Subcutaneous abdominal adipose tissue (tissue), 5 donors: ENCODE measurements around the gene SMAD5.

Experiments
- H3K27ac ChIP-seq: one replicate; pipeline ENCODE4 v1.7.0; 2013; ENCODE audit warnings: low read depth, mild to moderate bottlenecking, inconsistent platforms, low read length, moderate library complexity
- H3K27me3 ChIP-seq, 5 donors: one replicate each; pipeline ENCODE4 v1.7.0; 2013; ENCODE audit warnings: low read length in 5 of 5, inconsistent platforms in 1 of 5; ENCODE audit not compliant: control insufficient read depth in 5 of 5, insufficient read depth in 4 of 5
- H3K36me3 ChIP-seq, 5 donors: one replicate each; pipeline ENCODE4 v1.7.0; 2013; ENCODE audit warnings: low read length in 5 of 5; ENCODE audit not compliant: control insufficient read depth in 5 of 5, insufficient read depth in 5 of 5
- H3K4me1 ChIP-seq, 5 donors: one replicate each; pipeline ENCODE4 v1.7.0; 2013; ENCODE audit warnings: low read length in 5 of 5, mild to moderate bottlenecking in 3 of 5, moderate library complexity in 1 of 5; ENCODE audit not compliant: control insufficient read depth in 5 of 5, insufficient read depth in 5 of 5
- H3K4me3 ChIP-seq, 5 donors: one replicate each; pipeline ENCODE4 v1.7.0; 2013; ENCODE audit warnings: low read length in 5 of 5, low read depth in 1 of 5
- H3K9ac ChIP-seq, 5 donors: one replicate each; pipeline ENCODE4 v1.7.0; 2013; ENCODE audit warnings: low read length in 5 of 5, mild to moderate bottlenecking in 4 of 5, moderate library complexity in 3 of 5
- H3K9me3 ChIP-seq, 5 donors: one replicate each; pipeline ENCODE4 v1.7.0; 2013; ENCODE audit warnings: low read length in 5 of 5; ENCODE audit not compliant: control insufficient read depth in 5 of 5
- donor health status: healthy.
- donor health status: healthy.
- donor health status: healthy.
- donor health status: healthy.
- donor health status: healthy.

The SMAD5 gene

DNA sequence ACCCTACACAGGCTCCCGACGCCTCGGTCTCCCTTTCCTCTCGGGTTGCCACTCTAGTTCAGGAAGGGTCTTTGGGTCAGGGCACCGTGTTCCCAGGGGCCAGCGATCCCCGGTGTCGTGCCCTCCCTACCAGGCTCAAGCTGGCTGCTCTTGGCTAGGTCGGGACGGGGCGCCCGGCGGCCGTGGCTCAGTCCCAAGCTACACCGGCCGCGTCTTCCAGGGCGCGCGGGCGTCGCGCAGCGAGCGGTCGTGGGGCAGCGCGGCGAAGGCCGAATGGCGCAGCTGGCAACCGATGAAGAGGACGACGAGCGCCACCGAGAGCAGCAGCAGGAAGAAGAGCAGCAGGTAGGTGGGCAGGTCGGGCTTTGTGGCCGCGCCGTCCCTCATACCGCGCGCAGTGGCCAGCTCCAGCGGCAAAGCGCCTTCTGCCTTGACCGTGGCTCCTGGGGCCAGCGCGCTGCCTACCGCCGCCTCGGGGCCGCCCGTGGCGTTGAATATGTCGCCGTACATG, 59.4 kb downstream of the SMAD5 start:
- peaks cover 0 to 5% (median 0%) of the 10 kb centered on the region in 5 donors for H3K9me3 ChIP-seq
- no peak overlapping the region for H3K9ac ChIP-seq
- peaks cover 14 to 49% (median 40%) of the 10 kb centered on the region in 5 donors for H3K27me3 ChIP-seq
- H3K4me1 ChIP-seq, result peaks cover 0 to 28% (median 22%) of the 10 kb centered on the region in 5 donors
- no peak overlapping the region for H3K27ac ChIP-seq
- peaks cover 7 to 20% (median 12%) of the 10 kb centered on the region in 5 donors for H3K36me3 ChIP-seq
- peak overlapping the region; percentile 16 to 64 (median 53) for H3K4me3 ChIP-seq

DNA sequence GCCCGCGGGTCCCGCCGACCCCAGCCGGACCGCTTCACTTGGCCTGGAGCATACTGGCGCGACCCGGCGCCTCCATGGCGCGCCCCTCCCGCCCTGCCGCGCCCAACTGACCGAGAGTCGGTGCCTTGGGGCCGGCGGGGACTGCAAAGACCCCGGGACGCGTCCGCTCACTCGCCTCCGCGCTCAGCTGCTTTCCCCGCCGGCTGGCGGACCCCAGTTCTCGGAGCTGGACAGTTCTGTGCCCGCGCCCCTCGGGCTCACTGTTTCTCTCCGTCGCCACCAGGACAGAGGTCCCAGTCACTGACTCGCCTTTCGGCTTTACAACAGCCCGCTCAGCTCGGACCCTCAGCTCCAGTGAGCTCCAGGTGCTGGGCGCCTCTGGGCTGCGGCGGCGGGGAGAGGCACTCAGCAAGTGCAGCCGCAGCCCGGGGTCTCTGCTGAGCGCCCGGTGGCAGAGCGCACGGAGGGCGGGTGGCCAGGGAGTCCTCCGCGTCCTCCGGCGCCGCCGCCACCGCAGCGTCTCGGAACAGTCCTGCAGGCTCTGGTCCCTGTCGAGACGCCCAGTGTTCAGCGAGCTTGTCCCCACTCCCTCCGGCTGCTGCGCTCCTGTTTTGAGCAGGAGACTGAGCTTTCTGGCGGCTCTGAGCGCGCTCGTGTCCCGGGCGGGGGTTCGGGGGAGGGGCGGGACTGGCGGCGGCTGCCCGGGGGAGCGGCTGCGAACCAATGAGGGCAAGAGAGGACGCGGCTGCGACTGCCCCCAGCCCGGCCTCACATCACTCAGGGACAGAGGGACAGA, 60.1 kb downstream of the SMAD5 start, which contains the start of gene SMIM32:
Gene SMIM32 (minus strand): TSS at position 637 of the 796 bp plus-strand sequence. CDS start 638 bp downstream, outside the sequence.
- H3K4me1 ChIP-seq, result peaks cover 0 to 28% (median 22%) of the 10 kb centered on the region in 5 donors
- H3K9ac ChIP-seq, result no peak within 1 kb of the TSS
- peaks cover 14 to 52% (median 40%) of the 10 kb centered on the region in 5 donors for H3K27me3 ChIP-seq
- H3K4me3 ChIP-seq, result peak within 1 kb of the TSS in 4 of 5 donors; percentile 47 to 64 (median 56)
- peaks cover 5 to 14% (median 7%) of the 10 kb centered on the region in 5 donors for H3K36me3 ChIP-seq
- no peak within 1 kb of the TSS for H3K27ac ChIP-seq
- peaks cover 0 to 5% (median 0%) of the 10 kb centered on the region in 5 donors for H3K9me3 ChIP-seq

DNA sequence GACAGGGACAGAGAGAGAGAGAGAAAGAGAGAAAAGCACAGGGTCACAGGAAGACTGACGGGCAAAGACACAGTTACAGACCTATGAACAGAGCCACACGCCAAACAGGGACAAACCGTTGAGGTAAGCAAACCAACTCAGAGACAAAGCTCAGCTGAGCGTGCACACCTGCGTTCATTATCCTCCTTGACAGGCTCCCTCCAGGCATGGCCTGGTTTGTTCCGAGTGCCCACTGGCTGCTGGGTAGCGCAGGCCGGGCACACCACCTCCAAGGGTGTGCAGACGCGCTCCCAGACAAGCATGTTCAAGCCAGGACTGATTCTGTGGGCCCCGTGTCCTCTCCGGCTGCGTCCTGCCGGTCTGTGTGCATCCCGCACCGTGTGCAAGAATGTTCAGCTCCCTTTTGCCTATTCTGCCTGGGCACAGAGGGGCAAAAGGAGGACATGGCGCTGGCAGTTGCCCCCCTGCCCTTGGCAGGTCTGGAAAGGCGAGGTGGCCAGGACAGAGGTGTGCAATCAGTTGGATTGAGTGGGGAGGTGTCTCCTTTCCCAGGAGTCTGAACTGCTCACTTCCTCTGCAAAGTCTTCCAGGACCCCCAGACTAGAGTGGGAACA, 60.8 kb downstream of the SMAD5 start:
- Histone ChIP-seq H3K27ac (no peak overlapping the region), H3K36me3 (peaks cover 0 to 6% (median 4%) of the 10 kb centered on the region in 5 donors), H3K9ac (no peak overlapping the region), H3K4me1 (peaks cover 0 to 28% (median 22%) of the 10 kb centered on the region in 5 donors), H3K4me3 (peak overlapping the region in 4 of 5 donors; percentile 47 to 64 (median 56)), H3K9me3 (peaks cover 0 to 5% (median 0%) of the 10 kb centered on the region in 5 donors), H3K27me3 (peaks cover 14 to 55% (median 40%) of the 10 kb centered on the region in 5 donors)

DNA sequence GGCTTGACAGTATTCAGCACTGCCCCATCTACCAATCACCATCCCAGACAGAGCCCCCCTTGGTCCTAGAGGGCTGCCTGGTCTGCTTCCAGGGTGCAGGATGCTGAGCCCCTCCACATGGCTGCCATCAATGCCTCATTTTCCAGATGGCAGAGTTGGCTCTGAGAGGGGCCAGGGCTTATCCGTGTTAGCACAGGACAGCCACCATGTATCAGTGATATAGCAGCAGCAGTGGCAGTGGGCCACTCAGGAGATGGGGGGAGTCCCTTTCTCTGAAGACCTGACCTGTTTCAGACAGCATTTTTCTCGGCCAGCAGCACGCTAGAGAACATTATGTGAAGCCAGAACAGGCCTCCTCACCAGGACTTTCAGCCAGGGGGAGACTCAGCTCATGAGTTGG, 61.9 kb downstream of the SMAD5 start:
- Histone ChIP-seq H3K9ac (no peak overlapping the region), H3K27me3 (peaks cover 14 to 55% (median 43%) of the 10 kb centered on the region in 5 donors)

DNA sequence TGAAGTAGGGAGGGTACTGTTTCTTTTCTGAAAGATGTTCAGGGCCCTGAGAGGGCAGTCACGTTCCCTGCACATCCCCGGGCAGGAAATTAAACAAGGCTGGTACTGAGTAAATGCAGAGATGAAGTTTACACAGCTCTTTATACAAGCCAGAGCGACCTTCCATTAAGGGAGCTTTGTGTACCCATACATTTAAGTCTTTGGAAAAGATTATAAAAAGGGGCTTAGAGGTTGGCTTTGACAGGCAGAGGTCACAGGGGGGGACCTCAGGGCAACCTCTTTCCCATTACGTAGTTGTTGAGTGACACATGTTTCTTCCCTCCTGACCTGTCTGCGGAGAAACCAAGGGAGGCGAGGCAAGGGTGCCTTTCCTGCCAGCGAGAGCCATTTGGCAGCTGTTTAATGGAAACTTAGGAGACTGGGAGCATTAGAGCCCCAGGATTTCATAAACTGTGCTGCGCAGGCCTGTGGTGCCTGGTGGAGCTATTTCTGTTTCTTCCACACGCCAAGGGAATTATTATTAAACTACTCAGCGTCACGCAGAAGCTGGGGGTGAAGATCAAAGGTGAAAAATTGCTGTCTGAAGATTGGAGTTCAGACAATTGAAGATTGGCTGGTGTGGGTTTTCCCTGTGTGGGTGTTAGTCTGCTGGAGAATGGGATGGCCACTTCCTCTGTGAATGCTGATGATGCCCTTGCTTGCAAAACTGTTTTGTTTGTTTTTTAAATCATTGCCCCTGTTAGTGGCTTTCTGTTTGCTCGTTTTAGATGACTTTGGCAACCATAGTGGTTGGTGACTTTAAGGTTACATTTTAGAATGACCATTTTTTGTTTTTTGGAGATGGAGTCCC, 63.6 kb downstream of the SMAD5 start:
- Histone ChIP-seq H3K4me3 (no peak overlapping the region), H3K27me3 (peaks cover 14 to 50% (median 38%) of the 10 kb centered on the region in 5 donors), H3K27ac (no peak overlapping the region), H3K9me3 (no peaks in the 10 kb centered on the region), H3K36me3 (no peaks in the 10 kb centered on the region), H3K9ac (no peak overlapping the region), H3K4me1 (peaks cover 0 to 23% (median 20%) of the 10 kb centered on the region in 5 donors)

More for the DNA sequence above, 61.9 kb downstream of the SMAD5 start:
- no peaks in the 10 kb centered on the region for H3K9me3 ChIP-seq
- H3K4me3 ChIP-seq, result no peak overlapping the region
- no peaks in the 10 kb centered on the region for H3K36me3 ChIP-seq
- no peak overlapping the region for H3K27ac ChIP-seq
- peaks cover 0 to 28% (median 22%) of the 10 kb centered on the region in 5 donors for H3K4me1 ChIP-seq

DNA sequence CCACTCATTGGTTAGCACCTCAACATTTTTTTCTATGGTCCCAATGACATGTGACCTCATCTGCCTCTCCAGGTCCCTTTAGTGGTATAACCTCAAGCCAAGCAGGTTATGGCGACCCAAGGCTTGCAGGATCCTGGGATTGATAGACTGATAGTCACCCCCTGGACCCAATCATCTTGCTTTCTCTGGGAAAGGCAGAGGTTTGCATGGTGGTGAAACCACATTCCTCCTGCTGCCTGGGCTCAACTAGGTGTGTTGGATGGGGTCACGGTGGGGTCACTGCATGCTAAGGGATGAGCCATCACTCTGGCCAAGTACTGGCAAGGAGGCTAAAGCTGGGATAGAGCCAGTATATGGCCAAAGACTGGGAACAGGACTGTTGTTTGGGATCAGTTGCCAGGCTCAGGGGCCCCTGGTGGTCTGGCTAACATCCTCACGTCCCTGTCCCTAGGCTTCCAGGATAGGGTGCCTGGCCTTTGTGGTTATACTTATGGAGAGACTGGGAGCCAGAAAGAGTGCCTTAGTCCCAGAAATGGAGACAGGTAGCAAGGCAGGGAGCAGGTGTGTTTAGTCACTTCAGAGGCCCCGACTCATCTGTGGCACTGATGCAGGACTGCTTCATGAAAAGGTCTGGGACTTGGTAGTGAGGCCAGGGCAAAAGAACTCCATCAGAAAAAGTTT, 65.0 kb downstream of the SMAD5 start:
- H3K27ac ChIP-seq, result no peak overlapping the region
- no peaks in the 10 kb centered on the region for H3K36me3 ChIP-seq
- peaks cover 0 to 9% (median 8%) of the 10 kb centered on the region in 5 donors for H3K4me1 ChIP-seq
- H3K4me3 ChIP-seq, result no peak overlapping the region
- H3K9ac ChIP-seq, result no peak overlapping the region
- H3K9me3 ChIP-seq, result no peaks in the 10 kb centered on the region
- H3K27me3 ChIP-seq, result peaks cover 12 to 37% (median 26%) of the 10 kb centered on the region in 5 donors

DNA sequence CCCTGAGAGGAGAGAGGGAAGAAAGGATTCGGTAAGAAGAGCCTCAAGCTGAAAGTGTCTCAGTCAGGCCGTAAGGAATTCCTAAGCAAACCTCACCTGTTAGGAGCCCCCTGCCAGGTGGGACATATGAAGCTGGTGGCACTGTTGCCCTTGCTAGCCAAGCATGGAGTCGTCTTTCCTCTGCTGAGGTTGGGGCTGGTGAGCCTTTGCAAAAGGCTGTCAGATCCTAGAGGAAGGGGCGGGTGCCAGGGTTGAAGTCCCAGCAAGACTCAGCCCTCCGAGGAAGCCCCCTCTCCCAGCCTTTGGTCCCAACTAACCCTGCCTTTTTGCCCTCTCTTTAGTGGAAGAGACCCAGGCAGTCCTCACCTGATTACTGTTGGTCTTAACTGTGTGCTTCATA, 65.8 kb downstream of the SMAD5 start:
- Histone ChIP-seq H3K4me3 (no peak overlapping the region), H3K27ac (no peak overlapping the region), H3K9me3 (no peaks in the 10 kb centered on the region), H3K27me3 (peaks cover 7 to 30% (median 21%) of the 10 kb centered on the region in 5 donors), H3K9ac (no peak overlapping the region), H3K36me3 (no peaks in the 10 kb centered on the region), H3K4me1 (peaks cover 0 to under 1% (median 0%) of the 10 kb centered on the region in 5 donors)

DNA sequence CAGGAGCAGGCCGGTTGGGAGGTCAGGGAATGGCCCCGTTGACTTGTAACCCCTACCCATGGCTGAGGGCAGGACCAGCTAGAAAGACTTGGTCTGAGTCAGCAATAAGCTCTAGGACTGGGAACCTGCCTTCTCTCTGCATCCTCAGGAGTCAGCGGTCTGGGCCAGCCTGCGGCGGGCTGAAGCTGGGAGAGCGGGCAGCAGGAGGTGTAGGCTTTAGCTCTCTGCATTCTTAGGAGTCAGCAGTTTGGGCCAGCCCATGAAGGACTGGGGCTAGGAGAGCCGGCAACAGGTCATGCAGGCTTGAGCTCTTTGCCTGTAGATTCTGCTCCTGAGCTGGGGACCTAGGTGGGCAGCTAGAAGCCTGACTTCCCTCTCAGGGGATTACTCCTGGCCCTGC, 66.8 kb downstream of the SMAD5 start:
- Histone ChIP-seq H3K4me1 (no peaks in the 10 kb centered on the region), H3K9me3 (no peaks in the 10 kb centered on the region)

DNA sequence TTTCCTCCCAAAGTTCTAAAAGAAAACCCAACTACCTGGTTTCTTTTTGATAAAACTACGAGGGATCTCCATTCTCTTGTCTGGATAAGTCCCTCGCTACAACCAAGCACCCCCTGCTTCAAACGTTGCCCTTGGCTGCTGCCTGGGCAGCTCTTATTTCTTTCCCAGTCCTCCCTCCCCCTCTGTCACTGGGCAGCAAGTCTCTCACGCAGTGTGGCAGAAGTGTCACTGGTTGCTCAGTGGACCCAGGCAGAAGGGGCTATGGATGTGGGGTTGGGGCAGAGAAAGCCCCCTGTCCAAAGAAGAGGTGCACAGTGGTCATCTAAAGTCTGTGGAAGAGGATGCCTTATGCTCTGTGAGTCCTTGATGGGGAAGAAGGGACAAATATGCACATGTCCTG, 67.5 kb downstream of the SMAD5 start:
- Histone ChIP-seq H3K9me3 (peaks cover 0 to 2% (median 0%) of the 10 kb centered on the region in 5 donors), H3K4me1 (no peaks in the 10 kb centered on the region), H3K36me3 (no peaks in the 10 kb centered on the region), H3K27ac (no peak overlapping the region), H3K4me3 (no peak overlapping the region), H3K9ac (no peak overlapping the region), H3K27me3 (peaks cover 0 to 18% (median 6%) of the 10 kb centered on the region in 5 donors)

More for the DNA sequence above, 66.8 kb downstream of the SMAD5 start:
- Histone ChIP-seq H3K9ac (no peak overlapping the region), H3K27me3 (peaks cover 0 to 25% (median 11%) of the 10 kb centered on the region in 5 donors), H3K4me3 (no peak overlapping the region), H3K36me3 (no peaks in the 10 kb centered on the region), H3K27ac (no peak overlapping the region)
